Smooth muscle cell of the pulmonary artery (primary cell): ENCODE results near the gene ACOT8. TPM values are rescaled to one million over a fixed set of nuclear protein-coding genes. Genes with fewer than 3 reads are reported as not detected.

Experiments used
- total RNA-seq: library from RNA; depleted of rRNA; stranded (reverse); fragments of >200 nt; gene quantifications from 2 replicates; pipeline ENCODE4 v1.2.3, GENCODE V29; 2014

The ACOT8 gene
- total RNA-seq: 30.2 and 32.1 TPM in 2 replicates

DNA sequence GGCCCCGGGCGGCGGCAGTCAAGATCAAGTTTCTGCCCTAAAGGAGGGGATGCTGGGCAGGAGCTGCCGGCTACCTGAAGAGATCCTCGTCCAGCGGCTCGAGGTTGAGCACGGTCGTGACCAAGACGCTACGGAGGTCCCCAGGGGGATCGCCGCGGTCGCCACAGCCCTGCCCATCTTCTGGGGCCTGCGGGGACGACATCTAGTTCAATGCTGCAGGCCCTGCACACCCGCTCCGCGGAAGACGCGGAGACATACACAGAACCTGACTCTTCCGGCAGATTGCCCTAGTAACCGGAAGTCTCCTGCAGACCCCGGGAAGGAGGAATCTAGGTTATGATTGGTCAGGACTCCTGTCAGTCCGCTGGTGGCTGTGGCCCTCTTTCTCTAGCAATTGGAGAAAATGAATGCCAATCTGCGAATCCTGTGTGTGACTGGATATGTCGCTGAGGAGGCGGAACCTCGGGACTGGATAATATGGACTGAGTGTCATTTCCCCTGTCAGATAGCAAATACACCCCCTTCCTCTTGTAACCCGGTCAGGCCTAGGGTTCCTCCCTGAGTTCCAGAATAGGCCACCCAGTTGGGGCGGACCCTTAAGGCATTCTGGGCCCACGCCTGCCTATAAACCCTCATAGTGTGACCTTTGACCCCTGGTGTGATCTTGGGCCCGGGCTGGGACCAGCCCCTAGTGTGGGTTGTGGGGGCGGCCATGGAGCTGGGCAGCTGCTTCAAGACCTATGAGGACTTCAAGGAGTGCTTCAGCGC, at the start of gene ACOT8, which contains the start of gene ZSWIM3:
TSS of gene ACOT8 (minus strand) at position 279 of the 768 bp plus-strand sequence. CDS start at position 202, 77 bp downstream.
TSS of gene ZSWIM3 (plus strand) at position 501 of the 768 bp plus-strand sequence. CDS start at position 713, 212 bp downstream.

DNA sequence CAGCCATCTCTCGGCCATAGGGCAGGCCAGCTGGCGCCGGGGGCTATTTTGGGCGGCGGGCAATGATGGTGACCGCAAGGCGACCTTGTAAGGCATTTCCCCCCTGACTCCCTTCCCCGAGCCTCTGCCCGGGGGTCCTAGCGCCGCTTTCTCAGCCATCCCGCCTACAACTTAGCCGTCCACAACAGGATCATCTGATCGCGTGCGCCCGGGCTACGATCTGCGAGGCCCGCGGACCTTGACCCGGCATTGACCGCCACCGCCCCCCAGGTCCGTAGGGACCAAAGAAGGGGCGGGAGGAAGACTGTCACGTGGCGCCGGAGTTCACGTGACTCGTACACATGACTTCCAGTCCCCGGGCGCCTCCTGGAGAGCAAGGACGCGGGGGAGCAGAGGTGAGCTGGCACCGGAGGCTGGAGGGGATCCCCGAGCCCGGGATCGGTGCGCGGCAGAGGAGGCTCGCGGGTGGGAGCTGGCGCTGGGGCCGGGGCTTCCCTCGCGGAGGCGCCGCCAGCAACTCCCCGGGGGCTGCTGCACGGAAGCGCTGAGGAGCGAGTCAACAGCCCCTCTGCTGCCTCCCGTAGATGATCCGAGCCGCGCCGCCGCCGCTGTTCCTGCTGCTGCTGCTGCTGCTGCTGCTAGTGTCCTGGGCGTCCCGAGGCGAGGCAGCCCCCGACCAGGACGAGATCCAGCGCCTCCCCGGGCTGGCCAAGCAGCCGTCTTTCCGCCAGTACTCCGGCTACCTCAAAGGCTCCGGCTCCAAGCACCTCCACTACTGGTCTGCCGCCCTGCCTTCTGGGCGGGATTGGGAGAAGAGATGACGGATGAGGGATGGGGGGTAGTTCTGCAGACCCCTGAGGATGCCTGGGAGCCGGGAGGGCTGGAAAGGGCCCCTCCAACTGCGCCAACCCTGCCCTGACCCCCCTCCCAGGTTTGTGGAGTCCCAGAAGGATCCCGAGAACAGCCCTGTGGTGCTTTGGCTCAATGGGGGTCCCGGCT, 34.1 kb upstream of the ACOT8 start, which contains the start of the genes CTSA and NEURL2:
TSS of gene CTSA (plus strand) at position 351 of the 999 bp plus-strand sequence. CDS start at position 585, 234 bp downstream.
TSS of gene NEURL2 (minus strand) at position 224 of the 999 bp plus-strand sequence. CDS start at position 7, 217 bp downstream.

DNA sequence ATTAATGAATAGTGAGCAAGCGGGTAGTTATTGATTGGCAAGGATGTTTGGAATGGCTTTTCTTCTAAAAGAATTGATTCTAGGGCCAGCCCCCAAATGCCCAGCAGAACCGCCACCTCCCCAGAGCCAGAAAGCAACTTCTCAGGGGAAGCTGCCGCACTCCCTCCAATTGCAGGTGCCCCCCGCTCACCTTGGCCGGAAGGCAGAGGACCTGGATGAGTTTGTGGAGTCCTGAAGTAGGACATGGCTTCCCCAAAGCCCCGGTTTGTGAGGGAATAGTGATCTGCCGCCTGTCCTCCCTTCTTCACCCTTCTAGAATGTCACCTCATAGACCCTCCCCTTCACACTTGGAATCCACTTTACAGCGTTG, 30.1 kb upstream of the ACOT8 start, which contains the start of gene SPATA25:
TSS of gene SPATA25 (minus strand) at position 277 of the 370 bp plus-strand sequence. CDS start at position 245, 32 bp downstream.

DNA sequence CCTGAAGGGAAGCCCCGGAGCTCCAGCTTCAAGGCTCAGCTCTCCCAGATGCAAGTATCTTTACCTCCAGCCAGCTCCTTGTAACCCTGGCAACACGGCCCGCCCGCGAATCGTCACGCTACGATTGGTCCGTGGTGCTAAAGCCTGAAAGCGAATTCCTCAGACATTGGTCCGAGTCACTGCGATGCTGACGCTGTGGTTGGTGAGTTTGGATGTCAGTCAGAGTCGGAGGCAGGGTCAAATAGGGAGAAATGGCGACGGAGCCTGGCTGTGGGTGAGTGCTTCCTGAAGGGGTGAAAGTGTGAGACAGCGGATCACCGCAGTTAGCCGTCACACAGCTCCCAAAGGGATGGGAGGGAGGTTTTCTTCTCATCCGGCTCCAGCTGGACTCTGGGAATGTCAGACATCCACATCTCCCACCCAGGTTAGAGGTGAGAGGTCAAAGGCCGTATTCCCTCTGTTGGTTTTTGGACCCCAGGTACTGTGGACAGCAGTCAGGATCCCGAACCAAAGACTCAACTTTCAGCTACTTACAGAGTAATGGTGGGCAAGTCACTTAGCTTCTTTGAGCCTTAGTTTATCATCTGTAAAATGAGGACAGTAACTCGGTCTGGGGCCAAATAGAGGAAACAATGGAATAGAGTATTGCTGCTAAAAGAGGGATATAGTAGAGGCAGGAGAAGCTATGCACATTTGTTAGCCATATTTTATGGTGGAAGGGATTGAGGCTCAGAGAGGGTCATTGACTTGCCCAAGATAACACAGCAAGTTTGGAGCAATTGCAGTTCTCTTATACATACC, 24.0 kb upstream of the ACOT8 start, which contains the start of gene ZSWIM1:
TSS of gene ZSWIM1 (plus strand) at position 240 of the 801 bp plus-strand sequence. CDS start 1,366 bp downstream, outside the sequence.

DNA sequence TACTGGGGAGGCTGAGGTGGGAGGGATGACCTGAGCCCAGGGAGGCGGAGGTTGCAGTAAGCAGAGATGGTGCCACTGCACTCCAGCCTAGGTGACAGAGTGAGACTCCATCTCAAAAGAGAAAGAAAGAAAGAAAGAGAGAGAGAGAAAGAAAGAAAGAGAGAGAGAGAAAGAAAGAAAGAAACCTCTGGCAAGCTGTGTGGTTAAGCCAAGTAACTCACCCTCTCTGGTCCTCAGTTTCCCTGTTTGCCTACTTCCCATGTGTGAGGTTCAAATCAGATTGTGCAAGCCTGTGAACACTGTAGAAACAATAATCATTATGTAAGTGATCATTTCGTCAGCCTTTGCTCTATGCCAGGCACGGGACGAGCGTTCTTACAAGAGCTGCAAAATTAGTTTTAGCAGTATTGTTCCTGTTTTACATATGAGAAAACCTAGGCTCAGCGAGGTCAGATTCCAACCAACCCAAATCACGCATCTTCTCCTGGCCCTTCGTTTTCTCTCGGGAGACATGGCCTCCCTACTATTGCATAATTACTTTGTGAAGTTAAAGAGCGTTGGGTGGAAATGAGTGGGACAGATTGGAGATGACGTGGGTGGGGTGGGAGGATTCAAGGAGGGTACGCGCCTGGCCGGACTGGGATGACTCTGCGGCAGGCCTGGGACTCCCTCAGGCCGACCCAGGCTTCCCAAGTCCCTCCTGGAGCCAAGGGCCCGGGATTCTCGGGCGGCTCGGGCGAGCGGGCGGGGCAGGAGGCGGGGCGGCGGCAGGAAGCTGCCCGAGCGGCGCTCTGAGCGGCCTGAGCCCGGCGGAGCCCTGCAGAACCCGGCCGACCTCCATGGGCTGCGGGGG, 23.9 kb downstream of the ACOT8 start, which contains the start of gene SNX21:
TSS of gene SNX21 (plus strand) at position 770 of the 853 bp plus-strand sequence. CDS start 121 bp downstream, outside the sequence.

DNA sequence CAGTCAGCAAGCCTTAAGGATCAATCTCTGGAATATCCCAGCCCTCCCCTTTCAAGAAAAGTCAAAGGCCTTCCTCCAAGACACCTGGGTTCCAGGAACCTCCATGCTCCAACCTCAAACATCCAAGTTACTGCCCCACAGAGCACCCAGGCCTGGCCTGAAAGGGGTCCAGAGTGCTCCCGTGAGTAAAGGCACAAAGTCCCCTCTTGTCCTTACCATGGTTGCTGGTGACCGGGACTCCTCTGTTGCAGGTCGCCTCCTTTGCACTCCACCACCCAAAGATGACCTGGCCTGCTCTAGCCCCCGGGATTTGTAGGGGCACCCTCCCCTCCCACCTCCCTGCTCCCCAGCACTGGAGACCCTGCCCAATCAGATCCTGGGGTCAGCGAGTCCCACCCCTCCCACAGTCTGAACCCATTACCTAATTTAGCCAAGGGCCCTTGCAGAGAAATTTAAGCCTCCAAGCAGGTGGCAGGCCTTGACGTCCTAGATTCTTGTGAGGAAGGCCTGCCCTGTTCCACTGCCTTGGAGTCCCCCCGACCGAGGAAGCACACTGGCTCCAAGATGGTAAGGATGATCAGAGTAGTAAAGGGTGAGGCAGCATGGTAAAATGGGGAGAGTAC, 30.1 kb downstream of the ACOT8 start, which contains the start of gene TNNC2:
TSS of gene TNNC2 (minus strand) at position 283 of the 623 bp plus-strand sequence. CDS start at position 219, 64 bp downstream.

DNA sequence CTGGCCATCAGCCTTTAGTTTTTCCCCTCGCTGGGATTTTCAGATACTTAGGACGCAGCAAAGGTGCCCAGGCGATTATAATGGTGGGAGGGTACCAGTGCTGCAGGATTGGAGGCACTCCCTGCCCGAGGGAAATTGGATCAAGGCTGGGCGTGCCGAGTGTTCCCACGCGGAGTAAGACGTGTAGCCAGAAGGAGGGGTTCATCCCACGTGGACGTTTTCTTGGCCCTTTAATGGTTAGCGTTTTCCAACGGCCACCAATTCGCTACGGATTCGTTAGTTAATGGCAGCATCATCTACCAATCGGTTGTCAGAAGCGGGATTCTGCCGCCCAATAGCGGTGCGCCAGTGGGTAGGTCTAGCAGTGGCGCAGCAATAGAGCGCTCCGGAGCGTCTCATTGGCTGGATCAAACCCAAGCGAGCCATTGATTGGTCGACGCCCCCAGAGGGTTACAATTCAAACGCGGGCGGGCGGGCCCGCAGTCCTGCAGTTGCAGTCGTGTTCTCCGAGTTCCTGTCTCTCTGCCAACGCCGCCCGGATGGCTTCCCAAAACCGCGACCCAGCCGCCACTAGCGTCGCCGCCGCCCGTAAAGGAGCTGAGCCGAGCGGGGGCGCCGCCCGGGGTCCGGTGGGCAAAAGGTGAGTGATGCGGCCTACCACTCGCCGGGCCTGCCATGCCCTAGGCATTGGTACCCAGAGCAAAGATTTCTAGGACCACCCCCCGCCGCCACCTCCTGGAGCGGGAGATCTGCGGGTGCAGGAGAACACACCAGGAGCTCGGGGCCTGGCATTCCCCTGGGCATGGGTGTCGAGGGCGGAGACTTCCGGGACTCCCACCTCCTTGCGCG, 44.8 kb downstream of the ACOT8 start, which contains the start of gene UBE2C:
TSS of gene UBE2C (plus strand) at position 488 of the 849 bp plus-strand sequence. CDS start at position 540, 52 bp downstream.

Other genes with a start within 250 kb of the ACOT8 start
- not detected in 2 replicates for gene WFDC10A, start 227.7 kb downstream of the ACOT8 start, total RNA-seq
- gene WFDC9, start 226.1 kb downstream of the ACOT8 start, total RNA-seq: not detected in 2 replicates
- gene WFDC11, start 187.2 kb downstream of the ACOT8 start, total RNA-seq: not detected in 2 replicates
- not detected in 2 replicates for gene WFDC13, start 155.4 kb downstream of the ACOT8 start, total RNA-seq
- gene WFDC10B, start 152.4 kb downstream of the ACOT8 start, total RNA-seq: 0.26 TPM in 1 of 2 replicates, not detected in the other
- not detected in 2 replicates for gene SPINT4, start 135.0 kb downstream of the ACOT8 start, total RNA-seq
- gene WFDC3, start 65.5 kb downstream of the ACOT8 start, total RNA-seq: 0.17 and 0.39 TPM in 2 replicates
- gene DNTTIP1, start 65.4 kb downstream of the ACOT8 start, total RNA-seq: 5.9 and 12.8 TPM in 2 replicates
- gene UBE2C, start 44.7 kb downstream of the ACOT8 start, total RNA-seq: 2.1 and 7.9 TPM in 2 replicates
- gene TNNC2, start 30.1 kb downstream of the ACOT8 start, total RNA-seq: 0.39 TPM in 1 of 2 replicates, not detected in the other
- gene SNX21, start 23.6 kb downstream of the ACOT8 start, total RNA-seq: 57.8 and 64.4 TPM in 2 replicates
- 5.0 and 5.1 TPM in 2 replicates for gene ZSWIM3, start 222 bp upstream of the ACOT8 start, total RNA-seq
- 5.8 and 6.0 TPM in 2 replicates for gene ZSWIM1, start 23.8 kb upstream of the ACOT8 start, total RNA-seq
- 0.65 and 2.0 TPM in 2 replicates for gene SPATA25, start 30.2 kb upstream of the ACOT8 start, total RNA-seq
- gene NEURL2, start 33.8 kb upstream of the ACOT8 start, total RNA-seq: 3.8 and 4.5 TPM in 2 replicates
- 174 and 186 TPM in 2 replicates for gene CTSA, start 33.9 kb upstream of the ACOT8 start, total RNA-seq
- gene PLTP, start 54.8 kb upstream of the ACOT8 start, total RNA-seq: 59.2 and 75.1 TPM in 2 replicates
- gene PCIF1, start 77.3 kb upstream of the ACOT8 start, total RNA-seq: 13.9 and 15.1 TPM in 2 replicates
- gene ZNF335, start 114.8 kb upstream of the ACOT8 start, total RNA-seq: 11.3 and 15.4 TPM in 2 replicates
- not detected in 2 replicates for gene MMP9, start 151.5 kb upstream of the ACOT8 start, total RNA-seq
- 0.07 TPM in 1 of 2 replicates, not detected in the other for gene SLC12A5, start 171.8 kb upstream of the ACOT8 start, total RNA-seq
- gene NCOA5, start 232.6 kb upstream of the ACOT8 start, total RNA-seq: 9.3 and 9.6 TPM in 2 replicates